Liver (tissue), 9 donors: Measurements from ENCODE around the gene EXOC6B. TPM values are rescaled to one million over a fixed set of nuclear protein-coding genes. Genes with fewer than 3 reads are reported as not detected.

Experiments used
- DNase-seq: peaks from one replicate; pipeline ENCODE4 v3.0.0-alpha.2; 2017; ENCODE audit warnings: low spot score
- H3K27ac ChIP-seq, 2 donors: one replicate each; pipeline ENCODE4 v1.7.0; 2013; ENCODE audit warnings: inconsistent platforms in 2 of 2, low read length in 2 of 2, control low read depth in 1 of 2, low read depth in 1 of 2, mild to moderate bottlenecking in 1 of 2
- H3K27me3 ChIP-seq, 4 donors: one replicate each; pipeline versions ENCODE4 v1.6.1 to v1.7.0; 2013; ENCODE audit warnings: low read length in 3 of 4, inconsistent platforms in 1 of 4, mild to moderate bottlenecking in 1 of 4, moderate library complexity in 1 of 4; ENCODE audit not compliant: control insufficient read depth in 4 of 4, insufficient read depth in 4 of 4
- H3K36me3 ChIP-seq, 4 donors: one replicate each; pipeline versions ENCODE4 v1.6.1 to v1.7.0; 2013; ENCODE audit warnings: low read length in 3 of 4, mild to moderate bottlenecking in 3 of 4, low read depth in 1 of 4, moderate library complexity in 1 of 4; ENCODE audit not compliant: control insufficient read depth in 4 of 4, insufficient read depth in 3 of 4
- H3K4me1 ChIP-seq, 4 donors: one replicate each; pipeline versions ENCODE4 v1.6.1 to v1.7.0; 2013; ENCODE audit warnings: low read length in 3 of 4, mild to moderate bottlenecking in 3 of 4, moderate library complexity in 1 of 4; ENCODE audit not compliant: control insufficient read depth in 4 of 4, insufficient read depth in 4 of 4
- H3K4me3 ChIP-seq, 3 donors: one replicate each; pipeline versions ENCODE4 v1.6.1 to v1.7.0; 2013; ENCODE audit warnings: low read length in 3 of 3, control low read depth in 1 of 3, low read depth in 1 of 3, mild to moderate bottlenecking in 1 of 3
- H3K9ac ChIP-seq, 2 donors: one replicate each; pipeline ENCODE4 v1.7.0; 2013; ENCODE audit warnings: low read length in 2 of 2, mild to moderate bottlenecking in 2 of 2, moderate library complexity in 2 of 2, control low read depth in 1 of 2, low read depth in 1 of 2
- H3K9me3 ChIP-seq, 4 donors: one replicate each; pipeline versions ENCODE4 v1.6.1 to v1.7.0; 2013; ENCODE audit warnings: low read length in 3 of 4; ENCODE audit not compliant: control insufficient read depth in 4 of 4
- EGR1 ChIP-seq, 2 donors: IDR thresholded peaks; 2 replicates each; pipeline ENCODE4 v1.6.1; 2016 to 2018; ENCODE audit warnings: antibody characterized with exemption in 2 of 2, low read depth in 2 of 2
- FOXA1 ChIP-seq: IDR thresholded peaks from 2 replicates; pipeline ENCODE4 v1.6.1; 2016; ENCODE audit warnings: antibody characterized with exemption
- FOXA2 ChIP-seq: IDR thresholded peaks from 2 replicates; pipeline ENCODE4 v1.6.1; 2016; ENCODE audit warnings: antibody characterized with exemption
- GABPA ChIP-seq, 2 donors: IDR thresholded peaks in 1 of 2; conservative IDR thresholded peaks in 1 of 2; 2 replicates each; pipeline ENCODE4 v1.6.1; 2016; ENCODE audit warnings: antibody characterized with exemption in 2 of 2, mild to moderate bottlenecking in 1 of 2, moderate library complexity in 1 of 2
- HNF4A ChIP-seq, 2 donors: conservative IDR thresholded peaks; 2 replicates each; pipeline ENCODE4 v1.6.1; 2016; ENCODE audit warnings: antibody characterized with exemption in 2 of 2, mild to moderate bottlenecking in 2 of 2
- HNF4G ChIP-seq: IDR thresholded peaks from 2 replicates; pipeline ENCODE4 v1.6.1; 2016; ENCODE audit warnings: antibody characterized with exemption
- JUND ChIP-seq, 2 donors: IDR thresholded peaks; 2 replicates each; pipeline ENCODE4 v1.6.1; 2016; ENCODE audit warnings: antibody characterized with exemption in 2 of 2
- NR2F2 ChIP-seq: IDR thresholded peaks from 2 replicates; pipeline ENCODE4 v1.6.1; 2016; ENCODE audit warnings: antibody characterized with exemption
- RAD21 ChIP-seq, 2 donors: IDR thresholded peaks; 2 replicates each; pipeline ENCODE4 v1.6.1; 2016; ENCODE audit warnings: antibody characterized with exemption in 2 of 2, mild to moderate bottlenecking in 2 of 2
- RXRA ChIP-seq, 2 donors: IDR thresholded peaks; 2 replicates each; pipeline ENCODE4 v1.6.1; 2017 to 2018; ENCODE audit warnings: antibody characterized with exemption in 2 of 2, mild to moderate bottlenecking in 1 of 2
- SP1 ChIP-seq: IDR thresholded peaks from 2 replicates; pipeline ENCODE4 v1.6.1; 2018; ENCODE audit warnings: antibody characterized with exemption, mild to moderate bottlenecking
- TAF1 ChIP-seq: conservative IDR thresholded peaks from 2 replicates; pipeline ENCODE4 v1.6.1; 2016; ENCODE audit warnings: antibody characterized with exemption, mild to moderate bottlenecking
- YY1 ChIP-seq: IDR thresholded peaks from 2 replicates; pipeline ENCODE4 v1.6.1; 2016; ENCODE audit warnings: antibody characterized with exemption, mild to moderate bottlenecking
- WGBS: extraction: QIAGEN DNeasy Blood & Tissue Kit; methylation state at CpG from one replicate; pipeline ENCODE4 v1.1.7; 2013; 5-methylcytosine and 5-hydroxymethylcytosine counted together
- polyA plus RNA-seq, 2 donors: library from polyadenylated mRNA; stranded (reverse) in 1 of 2; unstranded in 1 of 2; fragments of 200-250 nt in 1 of 2; fragments of >200 nt in 1 of 2; fragmentation: Nextera tagmentation in 1 of 2; extraction: Ambion mirVana in 1 of 2; gene quantifications; one replicate each; pipeline versions ENCODE4 v1.2.1 to v1.2.3, GENCODE V29; 2013 to 2015
- total RNA-seq, 2 donors: library from RNA; depleted of rRNA; stranded (reverse); fragments of >200 nt; gene quantifications; one replicate each; pipeline ENCODE4 v1.2.3, GENCODE V29; 2014
- TF ChIP-seq, protein P1 (sequence below): IDR thresholded peaks from 2 replicates; pipeline ENCODE4 v1.6.1; 2016; ENCODE audit warnings: antibody characterized with exemption, mild to moderate bottlenecking
- TF ChIP-seq, protein P2 (sequence below): fragments of 150-350 bp; IDR thresholded peaks from 2 replicates; pipeline ENCODE4 v1.5.1; 2017; ENCODE audit warnings: improper control_type of control experiment, low read depth, low read length; ENCODE audit not compliant: missing input control
- TF ChIP-seq, protein P3 (sequence below): IDR thresholded peaks from 2 replicates; pipeline ENCODE4 v1.6.1; 2016; ENCODE audit warnings: antibody characterized with exemption
- TF ChIP-seq, protein P4 (sequence below): IDR thresholded peaks from 2 replicates; pipeline ENCODE4 v1.6.1; 2016; ENCODE audit warnings: antibody characterized with exemption
- TF ChIP-seq, protein P5 (sequence below): IDR thresholded peaks from 2 replicates; pipeline ENCODE4 v1.6.1; 2016; ENCODE audit warnings: antibody characterized with exemption
- donor health status: healthy.
- donor health status: healthy.
- donor health status: healthy.
- donor health status: healthy.
- donor health status: healthy.

Gene EXOC6B
- total and polyA plus RNA-seq, 4 donors: 1.7 to 9.5 (median 5.5) TPM

DNA sequence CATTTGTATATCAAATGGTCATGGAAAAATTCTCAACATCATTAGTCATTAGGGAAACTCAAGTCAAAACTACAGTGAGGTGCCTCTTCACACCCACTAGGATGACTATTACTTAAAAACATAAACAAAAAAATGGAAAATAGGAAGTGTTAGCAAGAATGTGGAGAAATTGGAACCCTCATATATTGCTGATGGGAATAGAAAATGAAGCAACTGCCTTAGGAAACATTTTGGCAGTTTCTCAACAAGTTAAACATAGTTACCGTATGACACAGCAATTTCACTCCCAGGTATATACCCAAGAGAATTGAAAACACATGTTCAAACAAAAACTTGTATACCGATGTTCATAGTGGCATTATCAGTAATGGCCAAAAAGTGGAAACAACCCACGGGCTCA, 660.0 kb downstream of the EXOC6B start:
- no peak for TF ChIP-seq TAF1
- TF ChIP-seq RXRA (IDR thresholded peaks at IDR 0.05): peak in 1 of 2 donors; percentile 10
- TF ChIP-seq FOXA1: no peak
- DNase-seq: no peak

DNA sequence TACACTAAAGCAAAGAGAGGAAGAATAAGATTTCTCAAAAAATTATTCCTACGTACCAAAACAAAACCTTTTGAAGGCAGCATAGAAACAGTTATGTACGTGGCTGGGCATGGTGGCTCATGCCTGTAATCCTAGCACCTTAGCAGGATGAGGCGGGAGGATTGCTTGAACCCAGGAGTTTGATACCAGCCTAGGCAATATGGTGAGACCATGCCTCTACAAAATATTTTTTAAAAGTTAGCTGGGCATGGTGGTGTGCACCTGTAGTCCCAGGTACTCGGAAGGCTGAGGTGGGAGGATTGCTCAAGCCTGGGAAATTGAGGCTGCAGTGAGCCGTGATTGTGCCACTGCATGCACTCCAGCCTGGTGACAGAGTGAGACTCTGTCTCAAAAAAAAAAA, 663.3 kb downstream of the EXOC6B start:
- Histone ChIP-seq H3K36me3 (no peaks in the 10 kb centered on the region), H3K4me1 (no peaks in the 10 kb centered on the region), H3K27me3 (peaks cover 0 to 3% (median 0%) of the 10 kb centered on the region in 4 donors), H3K27ac (no peak overlapping the region), H3K9me3 (no peaks in the 10 kb centered on the region), H3K9ac (no peak overlapping the region), H3K4me3 (no peak overlapping the region)
- 85% methylated on average over 5 of the region's 5 CpGs for WGBS
- TF ChIP-seq EGR1 (IDR thresholded peaks at IDR 0.05; ENCODE audit: low read depth in 2 of 2): no peak
- no peak for TF ChIP-seq FOXA2
- TF ChIP-seq, protein P1, sequence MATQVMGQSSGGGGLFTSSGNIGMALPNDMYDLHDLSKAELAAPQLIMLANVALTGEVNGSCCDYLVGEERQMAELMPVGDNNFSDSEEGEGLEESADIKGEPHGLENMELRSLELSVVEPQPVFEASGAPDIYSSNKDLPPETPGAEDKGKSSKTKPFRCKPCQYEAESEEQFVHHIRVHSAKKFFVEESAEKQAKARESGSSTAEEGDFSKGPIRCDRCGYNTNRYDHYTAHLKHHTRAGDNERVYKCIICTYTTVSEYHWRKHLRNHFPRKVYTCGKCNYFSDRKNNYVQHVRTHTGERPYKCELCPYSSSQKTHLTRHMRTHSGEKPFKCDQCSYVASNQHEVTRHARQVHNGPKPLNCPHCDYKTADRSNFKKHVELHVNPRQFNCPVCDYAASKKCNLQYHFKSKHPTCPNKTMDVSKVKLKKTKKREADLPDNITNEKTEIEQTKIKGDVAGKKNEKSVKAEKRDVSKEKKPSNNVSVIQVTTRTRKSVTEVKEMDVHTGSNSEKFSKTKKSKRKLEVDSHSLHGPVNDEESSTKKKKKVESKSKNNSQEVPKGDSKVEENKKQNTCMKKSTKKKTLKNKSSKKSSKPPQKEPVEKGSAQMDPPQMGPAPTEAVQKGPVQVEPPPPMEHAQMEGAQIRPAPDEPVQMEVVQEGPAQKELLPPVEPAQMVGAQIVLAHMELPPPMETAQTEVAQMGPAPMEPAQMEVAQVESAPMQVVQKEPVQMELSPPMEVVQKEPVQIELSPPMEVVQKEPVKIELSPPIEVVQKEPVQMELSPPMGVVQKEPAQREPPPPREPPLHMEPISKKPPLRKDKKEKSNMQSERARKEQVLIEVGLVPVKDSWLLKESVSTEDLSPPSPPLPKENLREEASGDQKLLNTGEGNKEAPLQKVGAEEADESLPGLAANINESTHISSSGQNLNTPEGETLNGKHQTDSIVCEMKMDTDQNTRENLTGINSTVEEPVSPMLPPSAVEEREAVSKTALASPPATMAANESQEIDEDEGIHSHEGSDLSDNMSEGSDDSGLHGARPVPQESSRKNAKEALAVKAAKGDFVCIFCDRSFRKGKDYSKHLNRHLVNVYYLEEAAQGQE: no peak
- TF ChIP-seq HNF4G: no peak
- TF ChIP-seq JUND (IDR thresholded peaks at IDR 0.05): no peak
- TF ChIP-seq GABPA (IDR thresholded peaks at IDR 0.05 in 1 of 2, conservative IDR thresholded peaks at IDR 0.05 in 1 of 2): no peak
- TF ChIP-seq, protein P2, sequence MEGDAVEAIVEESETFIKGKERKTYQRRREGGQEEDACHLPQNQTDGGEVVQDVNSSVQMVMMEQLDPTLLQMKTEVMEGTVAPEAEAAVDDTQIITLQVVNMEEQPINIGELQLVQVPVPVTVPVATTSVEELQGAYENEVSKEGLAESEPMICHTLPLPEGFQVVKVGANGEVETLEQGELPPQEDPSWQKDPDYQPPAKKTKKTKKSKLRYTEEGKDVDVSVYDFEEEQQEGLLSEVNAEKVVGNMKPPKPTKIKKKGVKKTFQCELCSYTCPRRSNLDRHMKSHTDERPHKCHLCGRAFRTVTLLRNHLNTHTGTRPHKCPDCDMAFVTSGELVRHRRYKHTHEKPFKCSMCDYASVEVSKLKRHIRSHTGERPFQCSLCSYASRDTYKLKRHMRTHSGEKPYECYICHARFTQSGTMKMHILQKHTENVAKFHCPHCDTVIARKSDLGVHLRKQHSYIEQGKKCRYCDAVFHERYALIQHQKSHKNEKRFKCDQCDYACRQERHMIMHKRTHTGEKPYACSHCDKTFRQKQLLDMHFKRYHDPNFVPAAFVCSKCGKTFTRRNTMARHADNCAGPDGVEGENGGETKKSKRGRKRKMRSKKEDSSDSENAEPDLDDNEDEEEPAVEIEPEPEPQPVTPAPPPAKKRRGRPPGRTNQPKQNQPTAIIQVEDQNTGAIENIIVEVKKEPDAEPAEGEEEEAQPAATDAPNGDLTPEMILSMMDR: no peak
- TF ChIP-seq FOXA1: no peak
- no peak for TF ChIP-seq RAD21 (IDR thresholded peaks at IDR 0.05)
- TF ChIP-seq, protein P3, sequence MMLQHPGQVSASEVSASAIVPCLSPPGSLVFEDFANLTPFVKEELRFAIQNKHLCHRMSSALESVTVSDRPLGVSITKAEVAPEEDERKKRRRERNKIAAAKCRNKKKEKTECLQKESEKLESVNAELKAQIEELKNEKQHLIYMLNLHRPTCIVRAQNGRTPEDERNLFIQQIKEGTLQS: no peak
- no peak for TF ChIP-seq YY1
- TF ChIP-seq, protein P4, sequence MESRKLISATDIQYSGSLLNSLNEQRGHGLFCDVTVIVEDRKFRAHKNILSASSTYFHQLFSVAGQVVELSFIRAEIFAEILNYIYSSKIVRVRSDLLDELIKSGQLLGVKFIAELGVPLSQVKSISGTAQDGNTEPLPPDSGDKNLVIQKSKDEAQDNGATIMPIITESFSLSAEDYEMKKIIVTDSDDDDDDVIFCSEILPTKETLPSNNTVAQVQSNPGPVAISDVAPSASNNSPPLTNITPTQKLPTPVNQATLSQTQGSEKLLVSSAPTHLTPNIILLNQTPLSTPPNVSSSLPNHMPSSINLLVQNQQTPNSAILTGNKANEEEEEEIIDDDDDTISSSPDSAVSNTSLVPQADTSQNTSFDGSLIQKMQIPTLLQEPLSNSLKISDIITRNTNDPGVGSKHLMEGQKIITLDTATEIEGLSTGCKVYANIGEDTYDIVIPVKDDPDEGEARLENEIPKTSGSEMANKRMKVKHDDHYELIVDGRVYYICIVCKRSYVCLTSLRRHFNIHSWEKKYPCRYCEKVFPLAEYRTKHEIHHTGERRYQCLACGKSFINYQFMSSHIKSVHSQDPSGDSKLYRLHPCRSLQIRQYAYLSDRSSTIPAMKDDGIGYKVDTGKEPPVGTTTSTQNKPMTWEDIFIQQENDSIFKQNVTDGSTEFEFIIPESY: no peak
- no peak for TF ChIP-seq HNF4A (conservative IDR thresholded peaks at IDR 0.05)
- TF ChIP-seq NR2F2: no peak
- TF ChIP-seq, protein P5, sequence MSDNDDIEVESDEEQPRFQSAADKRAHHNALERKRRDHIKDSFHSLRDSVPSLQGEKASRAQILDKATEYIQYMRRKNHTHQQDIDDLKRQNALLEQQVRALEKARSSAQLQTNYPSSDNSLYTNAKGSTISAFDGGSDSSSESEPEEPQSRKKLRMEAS: no peak
- TF ChIP-seq SP1: no peak
- TF ChIP-seq RXRA (IDR thresholded peaks at IDR 0.05): no peak
- TF ChIP-seq TAF1: no peak
- no peak for DNase-seq

More for the DNA sequence above, 660.0 kb downstream of the EXOC6B start:
- H3K27ac ChIP-seq: no peak overlapping the region
- no peaks in the 10 kb centered on the region for H3K4me1 ChIP-seq
- H3K36me3 ChIP-seq: no peaks in the 10 kb centered on the region
- H3K27me3 ChIP-seq: no peaks in the 10 kb centered on the region
- no peak overlapping the region for H3K4me3 ChIP-seq
- H3K9me3 ChIP-seq: no peaks in the 10 kb centered on the region
- no peak overlapping the region for H3K9ac ChIP-seq
- 60% methylated on average over 3 of the region's 3 CpGs for WGBS
